ENCODE data around the gene TMEFF2.

DNA sequence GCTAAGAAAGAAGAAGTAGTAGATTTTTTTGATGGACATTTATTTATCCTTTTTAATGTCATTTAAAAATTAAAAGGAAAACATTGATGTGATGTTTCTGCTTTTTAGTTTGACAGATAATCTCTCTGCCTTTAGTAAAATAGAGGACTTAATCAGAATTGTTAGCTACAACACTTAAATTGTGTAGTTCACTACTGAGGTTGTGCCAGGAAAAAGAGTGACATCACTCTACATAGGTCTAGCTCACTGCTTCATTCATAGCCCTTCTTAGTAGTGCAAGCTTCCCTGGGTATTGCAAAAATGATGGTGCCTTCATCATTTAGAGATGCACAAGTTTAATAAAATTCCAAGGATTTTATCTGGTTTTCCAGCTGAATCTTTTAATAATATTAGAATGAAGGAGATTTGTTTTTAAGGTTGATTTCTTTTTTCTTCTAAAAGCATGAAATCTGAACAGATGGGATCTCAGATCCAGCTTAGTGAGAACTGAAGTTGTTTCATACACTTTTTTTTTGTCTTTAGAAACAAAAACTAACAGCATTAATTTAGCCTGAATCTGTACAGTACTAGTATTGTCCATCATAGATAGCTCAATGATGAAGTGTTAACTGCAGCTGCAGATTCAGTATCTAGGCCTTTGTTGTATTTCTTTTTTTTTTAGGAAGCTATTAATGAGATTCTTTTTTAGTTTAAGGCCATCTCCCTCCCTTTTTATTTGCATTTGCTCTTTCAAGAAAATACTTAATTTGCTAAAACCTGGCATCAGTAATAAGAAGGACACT, 20.6 kb upstream of the TMEFF2 start:
- TF ChIP-seq, protein P1, sequence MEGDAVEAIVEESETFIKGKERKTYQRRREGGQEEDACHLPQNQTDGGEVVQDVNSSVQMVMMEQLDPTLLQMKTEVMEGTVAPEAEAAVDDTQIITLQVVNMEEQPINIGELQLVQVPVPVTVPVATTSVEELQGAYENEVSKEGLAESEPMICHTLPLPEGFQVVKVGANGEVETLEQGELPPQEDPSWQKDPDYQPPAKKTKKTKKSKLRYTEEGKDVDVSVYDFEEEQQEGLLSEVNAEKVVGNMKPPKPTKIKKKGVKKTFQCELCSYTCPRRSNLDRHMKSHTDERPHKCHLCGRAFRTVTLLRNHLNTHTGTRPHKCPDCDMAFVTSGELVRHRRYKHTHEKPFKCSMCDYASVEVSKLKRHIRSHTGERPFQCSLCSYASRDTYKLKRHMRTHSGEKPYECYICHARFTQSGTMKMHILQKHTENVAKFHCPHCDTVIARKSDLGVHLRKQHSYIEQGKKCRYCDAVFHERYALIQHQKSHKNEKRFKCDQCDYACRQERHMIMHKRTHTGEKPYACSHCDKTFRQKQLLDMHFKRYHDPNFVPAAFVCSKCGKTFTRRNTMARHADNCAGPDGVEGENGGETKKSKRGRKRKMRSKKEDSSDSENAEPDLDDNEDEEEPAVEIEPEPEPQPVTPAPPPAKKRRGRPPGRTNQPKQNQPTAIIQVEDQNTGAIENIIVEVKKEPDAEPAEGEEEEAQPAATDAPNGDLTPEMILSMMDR (conservative IDR thresholded peaks at IDR 0.05; ENCODE audit: low read depth in 2 of 2): no peak
- TF ChIP-seq, protein P2, sequence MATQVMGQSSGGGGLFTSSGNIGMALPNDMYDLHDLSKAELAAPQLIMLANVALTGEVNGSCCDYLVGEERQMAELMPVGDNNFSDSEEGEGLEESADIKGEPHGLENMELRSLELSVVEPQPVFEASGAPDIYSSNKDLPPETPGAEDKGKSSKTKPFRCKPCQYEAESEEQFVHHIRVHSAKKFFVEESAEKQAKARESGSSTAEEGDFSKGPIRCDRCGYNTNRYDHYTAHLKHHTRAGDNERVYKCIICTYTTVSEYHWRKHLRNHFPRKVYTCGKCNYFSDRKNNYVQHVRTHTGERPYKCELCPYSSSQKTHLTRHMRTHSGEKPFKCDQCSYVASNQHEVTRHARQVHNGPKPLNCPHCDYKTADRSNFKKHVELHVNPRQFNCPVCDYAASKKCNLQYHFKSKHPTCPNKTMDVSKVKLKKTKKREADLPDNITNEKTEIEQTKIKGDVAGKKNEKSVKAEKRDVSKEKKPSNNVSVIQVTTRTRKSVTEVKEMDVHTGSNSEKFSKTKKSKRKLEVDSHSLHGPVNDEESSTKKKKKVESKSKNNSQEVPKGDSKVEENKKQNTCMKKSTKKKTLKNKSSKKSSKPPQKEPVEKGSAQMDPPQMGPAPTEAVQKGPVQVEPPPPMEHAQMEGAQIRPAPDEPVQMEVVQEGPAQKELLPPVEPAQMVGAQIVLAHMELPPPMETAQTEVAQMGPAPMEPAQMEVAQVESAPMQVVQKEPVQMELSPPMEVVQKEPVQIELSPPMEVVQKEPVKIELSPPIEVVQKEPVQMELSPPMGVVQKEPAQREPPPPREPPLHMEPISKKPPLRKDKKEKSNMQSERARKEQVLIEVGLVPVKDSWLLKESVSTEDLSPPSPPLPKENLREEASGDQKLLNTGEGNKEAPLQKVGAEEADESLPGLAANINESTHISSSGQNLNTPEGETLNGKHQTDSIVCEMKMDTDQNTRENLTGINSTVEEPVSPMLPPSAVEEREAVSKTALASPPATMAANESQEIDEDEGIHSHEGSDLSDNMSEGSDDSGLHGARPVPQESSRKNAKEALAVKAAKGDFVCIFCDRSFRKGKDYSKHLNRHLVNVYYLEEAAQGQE (IDR thresholded peaks at IDR 0.05; ENCODE audit: unreplicated experiment): no peak
- TF ChIP-seq EZH2phosphoT487 (IDR thresholded peaks at IDR 0.05; ENCODE audit: unreplicated experiment) (no peak), EZH2 (IDR thresholded peaks at IDR 0.05; ENCODE audit: low read depth, unreplicated experiment) (no peak), ZNF114 (CRISPR knock-in tag; IDR thresholded peaks at IDR 0.05) (no peak), JUNB (IDR thresholded peaks at IDR 0.05; ENCODE audit: unreplicated experiment) (no peak), POLR2AphosphoS5 (IDR thresholded peaks at IDR 0.05; ENCODE audit: low read depth) (no peak)
